IPS-18a (cell line): ENCODE measurements around the gene AAK1.

Experiments
- H3K27ac ChIP-seq: one replicate; pipeline ENCODE4 v1.5.1; 2013; ENCODE audit warnings: low read length
- H3K27me3 ChIP-seq: one replicate; pipeline ENCODE4 v1.6.1; 2013; ENCODE audit warnings: mild to moderate bottlenecking, low read length; ENCODE audit not compliant: control insufficient read depth, insufficient read depth
- H3K36me3 ChIP-seq: one replicate; pipeline ENCODE4 v1.6.1; 2013; ENCODE audit warnings: low read depth, low read length; ENCODE audit not compliant: control insufficient read depth
- H3K4me1 ChIP-seq: one replicate; pipeline ENCODE4 v1.6.1; 2013; ENCODE audit warnings: low read depth, low read length; ENCODE audit not compliant: control insufficient read depth
- H3K4me3 ChIP-seq: one replicate; pipeline ENCODE4 v1.5.1; 2013; ENCODE audit warnings: low read length
- H3K9ac ChIP-seq: one replicate; pipeline ENCODE4 v1.6.1; 2013; ENCODE audit warnings: mild to moderate bottlenecking, low read length, moderate library complexity
- H3K9me3 ChIP-seq: one replicate; pipeline ENCODE4 v1.6.1; 2013; ENCODE audit warnings: low read depth, low read length; ENCODE audit not compliant: control insufficient read depth

The AAK1 gene

GRCh38 chr2:69638630-69639029, 4.9 kb downstream of the AAK1 start:
- Histone ChIP-seq H3K36me3 (no peaks in the 10 kb centered on the region), H3K9me3 (no peaks in the 10 kb centered on the region), H3K4me3 (no peak overlapping the region), H3K4me1 (peaks cover 20% of the 10 kb centered on the region), H3K27ac (no peak overlapping the region), H3K27me3 (no peaks in the 10 kb centered on the region), H3K9ac (no peak overlapping the region)

- no peak overlapping the region for H3K27ac ChIP-seq
- no peaks in the 10 kb centered on the region for H3K9me3 ChIP-seq
- H3K4me3 ChIP-seq = no peak overlapping the region
- H3K4me1 ChIP-seq = peaks cover 20% of the 10 kb centered on the region
- no peaks in the 10 kb centered on the region for H3K36me3 ChIP-seq
- no peaks in the 10 kb centered on the region for H3K27me3 ChIP-seq
- no peak overlapping the region for H3K9ac ChIP-seq
Measured at GRCh38 chr2:69637923-69638322, 5.6 kb downstream of the AAK1 start.

- Histone ChIP-seq H3K27ac (no peak overlapping the region), H3K4me1 (peaks cover 9% of the 10 kb centered on the region), H3K36me3 (no peaks in the 10 kb centered on the region), H3K4me3 (no peak overlapping the region), H3K9ac (no peak overlapping the region), H3K9me3 (no peaks in the 10 kb centered on the region), H3K27me3 (no peaks in the 10 kb centered on the region)
Measured at GRCh38 chr2:69636395-69636794, 7.1 kb downstream of the AAK1 start.

GRCh38 chr2:69635432-69635831, 8.1 kb downstream of the AAK1 start:
- Histone ChIP-seq H3K9me3 (no peaks in the 10 kb centered on the region), H3K9ac (no peak overlapping the region), H3K27me3 (no peaks in the 10 kb centered on the region), H3K4me3 (no peak overlapping the region), H3K36me3 (no peaks in the 10 kb centered on the region), H3K27ac (no peak overlapping the region), H3K4me1 (peaks cover 16% of the 10 kb centered on the region)

DNA sequence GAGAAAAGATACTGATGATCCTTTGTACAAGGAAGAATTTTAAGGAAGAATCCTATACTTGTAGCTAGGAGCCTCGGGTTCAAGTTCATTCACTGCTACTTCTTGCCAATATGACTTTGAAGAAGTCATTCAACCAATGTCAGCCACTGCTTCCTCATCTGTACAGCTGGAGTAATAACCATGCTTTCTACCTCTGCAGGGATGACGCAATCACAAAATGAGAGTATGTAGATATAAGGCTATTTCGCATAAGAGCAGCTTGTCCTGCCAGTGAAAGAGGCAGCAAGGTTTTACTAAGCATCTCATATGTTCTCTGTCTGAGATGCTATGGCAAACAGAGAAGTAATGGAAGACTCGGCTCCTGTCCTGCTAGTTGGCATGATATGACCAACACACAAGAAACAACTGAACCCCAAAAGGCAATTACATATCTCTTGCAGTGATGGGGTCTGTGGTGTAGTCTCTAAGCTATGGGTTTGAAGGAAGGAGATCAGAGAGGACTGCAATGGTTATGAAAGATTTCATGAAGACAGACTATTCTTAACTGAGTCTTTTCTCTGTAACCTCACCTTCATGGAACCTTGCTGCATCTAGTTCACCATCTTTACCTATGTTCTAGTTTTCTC, 9.2 kb downstream of the AAK1 start:
- Histone ChIP-seq H3K9ac (no peak overlapping the region), H3K27me3 (no peaks in the 10 kb centered on the region), H3K4me1 (peaks cover 15% of the 10 kb centered on the region), H3K27ac (no peak overlapping the region), H3K36me3 (no peaks in the 10 kb centered on the region), H3K9me3 (no peaks in the 10 kb centered on the region), H3K4me3 (no peak overlapping the region)

- no peaks in the 10 kb centered on the region for H3K36me3 ChIP-seq
- H3K4me3 ChIP-seq = no peak overlapping the region
- H3K9me3 ChIP-seq = no peaks in the 10 kb centered on the region
- no peak overlapping the region for H3K27ac ChIP-seq
- peaks cover 8% of the 10 kb centered on the region for H3K4me1 ChIP-seq
- H3K27me3 ChIP-seq = no peaks in the 10 kb centered on the region
- no peak overlapping the region for H3K9ac ChIP-seq
Measured at GRCh38 chr2:69631402-69631801, 12.1 kb downstream of the AAK1 start.

- Histone ChIP-seq H3K4me1 (peaks cover 8% of the 10 kb centered on the region), H3K4me3 (no peak overlapping the region), H3K27me3 (no peaks in the 10 kb centered on the region), H3K9me3 (no peaks in the 10 kb centered on the region), H3K9ac (no peak overlapping the region), H3K36me3 (no peaks in the 10 kb centered on the region), H3K27ac (no peak overlapping the region)
Measured at GRCh38 chr2:69629921-69630608, 13.5 kb downstream of the AAK1 start.

- no peak overlapping the region for H3K4me3 ChIP-seq
- H3K36me3 ChIP-seq = no peaks in the 10 kb centered on the region
- no peak overlapping the region for H3K9ac ChIP-seq
Measured at GRCh38 chr2:69628325-69629021, 15.1 kb downstream of the AAK1 start.

DNA sequence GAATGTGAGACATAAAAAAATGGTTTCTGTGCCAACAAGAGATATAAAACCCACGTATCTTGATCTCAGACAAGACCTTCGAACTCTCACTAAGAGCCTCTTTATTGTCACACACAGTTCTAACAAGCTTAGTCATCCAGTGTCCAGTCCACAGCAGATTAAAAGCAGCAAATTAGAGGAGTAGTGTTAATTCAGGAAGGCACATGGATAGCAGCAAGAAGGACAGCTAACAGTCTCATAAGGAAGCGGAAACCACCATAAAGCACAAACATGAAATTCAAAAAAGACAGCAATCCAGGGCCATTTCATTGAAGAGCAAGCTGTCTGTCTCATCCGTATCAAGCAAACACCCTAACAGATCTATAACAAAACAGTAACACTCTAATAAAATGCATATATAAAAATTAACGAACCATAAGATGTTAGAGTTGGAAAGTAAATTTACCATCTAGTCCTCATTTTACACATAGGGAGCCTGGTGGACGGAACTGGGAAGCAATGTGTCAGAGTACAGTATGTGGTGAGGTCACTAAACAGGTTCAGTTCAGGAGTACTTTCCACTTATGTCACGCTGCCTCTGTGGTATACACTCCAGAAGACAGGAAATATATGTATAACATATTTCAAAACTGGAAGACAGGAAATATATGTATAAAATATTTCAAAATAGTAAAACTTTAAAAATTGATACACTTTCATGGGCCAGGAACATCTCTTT, 18.3 kb downstream of the AAK1 start:
- Histone ChIP-seq H3K9me3 (no peaks in the 10 kb centered on the region), H3K4me1 (no peaks in the 10 kb centered on the region), H3K4me3 (no peak overlapping the region), H3K27ac (no peak overlapping the region), H3K27me3 (no peaks in the 10 kb centered on the region), H3K36me3 (no peaks in the 10 kb centered on the region), H3K9ac (no peak overlapping the region)

More at GRCh38 chr2:69628325-69629021, 15.1 kb downstream of the AAK1 start:
- Histone ChIP-seq H3K4me1 (peaks cover 8% of the 10 kb centered on the region), H3K27me3 (no peaks in the 10 kb centered on the region), H3K27ac (no peak overlapping the region), H3K9me3 (no peaks in the 10 kb centered on the region)

- no peaks in the 10 kb centered on the region for H3K27me3 ChIP-seq
- peaks cover 5% of the 10 kb centered on the region for H3K4me1 ChIP-seq
- no peak overlapping the region for H3K4me3 ChIP-seq
- H3K9me3 ChIP-seq = no peaks in the 10 kb centered on the region
- H3K36me3 ChIP-seq = no peaks in the 10 kb centered on the region
- H3K27ac ChIP-seq = no peak overlapping the region
- H3K9ac ChIP-seq = no peak overlapping the region
Measured at GRCh38 chr2:69624611-69625010, 18.9 kb downstream of the AAK1 start.

DNA sequence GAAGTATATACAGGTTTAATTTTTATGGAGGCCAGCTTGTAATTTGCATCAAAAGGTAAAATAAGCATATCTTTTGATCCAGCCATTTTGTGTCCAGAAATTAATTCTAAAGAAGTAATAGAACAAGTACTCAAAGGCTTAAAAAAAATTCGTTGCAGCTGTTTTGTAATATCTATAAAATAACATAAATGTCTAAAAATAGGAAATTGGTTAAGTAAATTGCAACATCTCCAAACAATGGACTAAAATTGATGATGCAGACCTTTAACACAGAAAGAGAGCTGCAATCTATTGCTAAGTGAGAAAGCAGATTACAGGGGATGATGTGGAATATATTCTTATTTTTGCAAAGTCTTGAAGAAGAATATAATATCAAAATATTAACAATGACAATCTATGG, 19.4 kb downstream of the AAK1 start:
- no peak overlapping the region for H3K27ac ChIP-seq
- H3K9me3 ChIP-seq = no peaks in the 10 kb centered on the region
- no peak overlapping the region for H3K9ac ChIP-seq
- no peak overlapping the region for H3K4me3 ChIP-seq
- H3K36me3 ChIP-seq = no peaks in the 10 kb centered on the region
- H3K27me3 ChIP-seq = no peaks in the 10 kb centered on the region
- H3K4me1 ChIP-seq = peaks cover 6% of the 10 kb centered on the region
